Keratinocyte (primary cell): ENCODE measurements around the gene SOCS4. TPM values are rescaled to one million over a fixed set of nuclear protein-coding genes. Genes with fewer than 3 reads are reported as not detected.
A peak's percentile ranks its signal among the peaks of the same experiment; 100 is the strongest.
"Not testable (repeated sequence)": the region's sequence is repeated elsewhere in the genome, so short reads cannot be mapped to it uniquely, and the experiment has no call there.

Experiments
- DNase-seq: peaks from one replicate; pipeline ENCODE4 v3.0.0-alpha.2; 2011; ENCODE audit warnings: low read depth, missing footprints, low spot score
- FAIRE-seq: peaks from 2 replicates; lab custom pipeline; 2011; peaks lifted over from hg19 to GRCh38; lab: Jason Lieb, UNC
- H2AFZ ChIP-seq: 2 replicates; pipeline ENCODE4 v1.6.0; 2012; ENCODE audit warnings: low read length, control low read depth, inconsistent platforms; ENCODE audit not compliant: control insufficient read depth
- H3K27ac ChIP-seq: 2 replicates; pipeline ENCODE4 v1.5.1; 2011; ENCODE audit warnings: low read length; ENCODE audit not compliant: control insufficient read depth, insufficient read depth
- H3K27me3 ChIP-seq: 3 replicates; pipeline ENCODE4 v1.6.0; 2011; ENCODE audit warnings: low read length; ENCODE audit not compliant: control insufficient read depth, insufficient read depth; ENCODE audit errors: extremely low read depth
- H3K36me3 ChIP-seq, 2 experiments: 2 replicates in 1 of 2; 3 replicates in 1 of 2; pipeline ENCODE4 v1.5.1; 2011; ENCODE audit warnings: low read length in 2 of 2, mild to moderate bottlenecking in 1 of 2; ENCODE audit not compliant: control insufficient read depth in 2 of 2, insufficient read depth in 2 of 2; ENCODE audit errors: extremely low read depth in 1 of 2
- H3K4me1 ChIP-seq: 3 replicates; pipeline ENCODE4 v1.5.1; 2011; ENCODE audit warnings: low read length; ENCODE audit not compliant: control insufficient read depth, insufficient read depth; ENCODE audit errors: extremely low read depth
- H3K4me2 ChIP-seq: 3 replicates; pipeline ENCODE4 v1.6.0; 2011; ENCODE audit warnings: low read depth, low read length; ENCODE audit not compliant: control insufficient read depth, insufficient read depth; ENCODE audit errors: extremely low read depth
- H3K4me3 ChIP-seq, 3 experiments: fragments of 200-600 bp in 1 of 3; sonication (generic) in 1 of 3; 2 replicates in 2 of 3; 3 replicates in 1 of 3; pipeline ENCODE4 v1.5.1; 2011 to 2016; ENCODE audit warnings: low read length in 3 of 3, mild to moderate bottlenecking in 3 of 3, control low read depth in 2 of 3, inconsistent platforms in 1 of 3, low read depth in 1 of 3, mixed read lengths in 1 of 3, mixed run types in 1 of 3, moderate library complexity in 1 of 3; ENCODE audit not compliant: control insufficient read depth in 2 of 3, insufficient read depth in 2 of 3; ENCODE audit errors: extremely low read depth in 1 of 3
- H3K79me2 ChIP-seq: 2 replicates; pipeline ENCODE4 v1.6.0; 2012; ENCODE audit warnings: low read length; ENCODE audit not compliant: control insufficient read depth, insufficient read depth
- H3K9ac ChIP-seq: 3 replicates; pipeline ENCODE4 v1.6.0; 2011; ENCODE audit warnings: low read length; ENCODE audit not compliant: control insufficient read depth, insufficient read depth; ENCODE audit errors: extremely low read depth
- H3K9me1 ChIP-seq: 3 replicates; pipeline ENCODE4 v1.6.0; 2011; ENCODE audit warnings: low read length; ENCODE audit not compliant: control insufficient read depth, insufficient read depth; ENCODE audit errors: extremely low read depth
- H3K9me3 ChIP-seq: 2 replicates; pipeline ENCODE4 v1.5.1; 2012; ENCODE audit warnings: low read depth, low read length; ENCODE audit not compliant: control insufficient read depth
- H4K20me1 ChIP-seq: 3 replicates; pipeline ENCODE4 v1.6.0; 2011; ENCODE audit warnings: low read length; ENCODE audit not compliant: control insufficient read depth, insufficient read depth; ENCODE audit errors: extremely low read depth
- CTCF ChIP-seq, 3 experiments: IDR thresholded peaks in 1 of 3; conservative IDR thresholded peaks in 1 of 3; optimal IDR thresholded peaks in 1 of 3; 2 replicates in 2 of 3; 3 replicates in 1 of 3; pipeline versions ENCODE3 to v1.5.1; 2011; ENCODE audit warnings: low read length in 3 of 3, mild to moderate bottlenecking in 3 of 3, moderate library complexity in 2 of 3, control low read depth in 1 of 3, inconsistent platforms in 1 of 3; ENCODE audit not compliant: insufficient read depth in 2 of 3; ENCODE audit errors: extremely low read depth in 1 of 3
- EZH2 ChIP-seq: IDR thresholded peaks from one replicate; pipeline ENCODE4 v1.6.1; 2012; ENCODE audit warnings: inconsistent platforms, mild to moderate bottlenecking, low read length, moderate library complexity
- dilution Hi-C: fragments of 300-500 bp; cut with MboI; formaldehyde crosslinking; loops from one replicate; pipeline ENCODE4 v1.7.0; 2020; ENCODE audit warnings: low sequenced_read_pairs; ENCODE audit not compliant: extremely low pct_ligation_motif_present
- polyA plus RNA-seq, 5 experiments: library from polyadenylated mRNA; depleted of rRNA in 3 of 5; stranded (reverse) in 3 of 5; stranded (forward) in 1 of 5; unstranded in 1 of 5; fragments of >200 nt; gene quantifications; 1 replicate in 1 of 5; 2 replicates in 3 of 5; 3 replicates in 1 of 5; pipeline versions ENCODE4 v1.2.1 to v1.2.3, GENCODE V29; 2011 to 2012; ENCODE audit warnings: missing spikeins in 2 of 5, low read depth in 1 of 5, low replicate concordance in 1 of 5

The SOCS4 gene
- polyA plus RNA-seq, 1 donor (not counting 4 experiments of a cell fraction or from before 2014, with no cell fraction given) = 14.1 TPM

- H3K27ac ChIP-seq = no peak overlapping the region
- H4K20me1 ChIP-seq = no peaks in the 10 kb centered on the region
- H3K9me1 ChIP-seq = no peaks in the 10 kb centered on the region
- TF ChIP-seq EZH2 (no peak), CTCF (optimal IDR thresholded peaks at IDR 0.05 in 1 of 3, IDR thresholded peaks at IDR 0.05 in 1 of 3, conservative IDR thresholded peaks at IDR 0.05 in 1 of 3; ENCODE audit: extremely low read depth in 1 of 3, insufficient read depth in 2 of 3, low read length in 3 of 3) (no peak)
- peaks cover 0 to 4% of the 10 kb centered on the region in 2 experiments for H3K36me3 ChIP-seq
- dilution Hi-C loops = no loop called here
- H3K4me1 ChIP-seq = no peaks in the 10 kb centered on the region
- FAIRE-seq (peak; percentile 32), DNase-seq (no peak)
- no peak overlapping the region for H3K9ac ChIP-seq
- H3K27me3 ChIP-seq = no peaks in the 10 kb centered on the region
- peaks cover 13% of the 10 kb centered on the region for H3K79me2 ChIP-seq
- H3K4me2 ChIP-seq = no peak overlapping the region
- H3K9me3 ChIP-seq = no peaks in the 10 kb centered on the region
- no peak overlapping the region for H2AFZ ChIP-seq
- no peak overlapping the region for H3K4me3 ChIP-seq
Observed at GRCh38 chr14:55019968-55020554, 7.0 kb upstream of the SOCS4 start.

GRCh38 chr14:55024365-55024764 is 2.7 kb upstream of the SOCS4 start:
- FAIRE-seq, H3K27ac ChIP-seq, dilution Hi-C loops, H3K9ac ChIP-seq, H3K9me1 ChIP-seq, H3K36me3 ChIP-seq, DNase-seq, H4K20me1 ChIP-seq, H3K4me2 ChIP-seq, H3K27me3 ChIP-seq, H3K9me3 ChIP-seq, H3K4me3 ChIP-seq, H2AFZ ChIP-seq: not testable (repeated sequence)
- Histone ChIP-seq H3K4me1 (peaks cover 18% of the 10 kb centered on the region), H3K79me2 (peaks cover 51% of the 10 kb centered on the region)

- Histone ChIP-seq H3K4me1 (peaks cover 19% of the 10 kb centered on the region), H3K4me3 (peak overlapping the region; percentile 81 to 98 (median 86)), H2AFZ (peak overlapping the region; percentile 99), H3K9ac (peak overlapping the region; percentile 96), H3K9me3 (no peaks in the 10 kb centered on the region), H3K36me3 (no peaks in the 10 kb centered on the region), H3K9me1 (peaks cover 2% of the 10 kb centered on the region), H3K79me2 (peaks cover 63% of the 10 kb centered on the region), H3K27me3 (no peaks in the 10 kb centered on the region), H4K20me1 (no peaks in the 10 kb centered on the region), H3K4me2 (peak overlapping the region; percentile 97), H3K27ac (peak overlapping the region; percentile 96)
- DNase-seq (no peak), FAIRE-seq (no peak)
- dilution Hi-C loops = no loop called here
- TF ChIP-seq CTCF (optimal IDR thresholded peaks at IDR 0.05 in 1 of 3, IDR thresholded peaks at IDR 0.05 in 1 of 3, conservative IDR thresholded peaks at IDR 0.05 in 1 of 3; ENCODE audit: extremely low read depth in 1 of 3, insufficient read depth in 2 of 3, low read length in 3 of 3) = no peak
- TF ChIP-seq EZH2 = no peak
Observed at GRCh38 chr14:55025948-55026347, 1.1 kb upstream of the SOCS4 start.
